Right kidney (tissue), 9 donors: ENCODE results near the gene EDARADD.
"Not testable (repeated sequence)": the region's sequence is repeated elsewhere in the genome, so short reads cannot be mapped to it uniquely, and the experiment has no call there.

Experiments used
- DNase-seq: peaks from one replicate; pipeline ENCODE4 v3.0.0-alpha.2; 2016
- long read RNA-seq, 8 donors: transcript quantifications; one replicate each; lab custom pipeline, GENCODE V29; 2026

Gene EDARADD
- long read RNA-seq, donor 1, partial matches to known transcripts: 0 of 2 reads
- long read RNA-seq, donor 1, other reads (novel, unspliced or antisense): 0 of 2 reads
- long read RNA-seq, donor 2, partial matches to known transcripts: 0 of 1 reads
- long read RNA-seq, donor 2, other reads (novel, unspliced or antisense): 0 of 1 reads
- long read RNA-seq, donor 3: 0 reads
- long read RNA-seq, donor 4, partial matches to known transcripts: 0 of 1 reads
- long read RNA-seq, donor 4, other reads (novel, unspliced or antisense): 0 of 1 reads
- long read RNA-seq, donor 5: 0 reads
- long read RNA-seq, donor 6: 0 reads
- long read RNA-seq, donor 7, partial matches to known transcripts: 0 of 2 reads
- long read RNA-seq, donor 7, other reads (novel, unspliced or antisense): 0 of 2 reads
- long read RNA-seq, donor 8, partial matches to known transcripts: 0 of 1 reads
- long read RNA-seq, donor 8, other reads (novel, unspliced or antisense): 0 of 1 reads

DNA sequence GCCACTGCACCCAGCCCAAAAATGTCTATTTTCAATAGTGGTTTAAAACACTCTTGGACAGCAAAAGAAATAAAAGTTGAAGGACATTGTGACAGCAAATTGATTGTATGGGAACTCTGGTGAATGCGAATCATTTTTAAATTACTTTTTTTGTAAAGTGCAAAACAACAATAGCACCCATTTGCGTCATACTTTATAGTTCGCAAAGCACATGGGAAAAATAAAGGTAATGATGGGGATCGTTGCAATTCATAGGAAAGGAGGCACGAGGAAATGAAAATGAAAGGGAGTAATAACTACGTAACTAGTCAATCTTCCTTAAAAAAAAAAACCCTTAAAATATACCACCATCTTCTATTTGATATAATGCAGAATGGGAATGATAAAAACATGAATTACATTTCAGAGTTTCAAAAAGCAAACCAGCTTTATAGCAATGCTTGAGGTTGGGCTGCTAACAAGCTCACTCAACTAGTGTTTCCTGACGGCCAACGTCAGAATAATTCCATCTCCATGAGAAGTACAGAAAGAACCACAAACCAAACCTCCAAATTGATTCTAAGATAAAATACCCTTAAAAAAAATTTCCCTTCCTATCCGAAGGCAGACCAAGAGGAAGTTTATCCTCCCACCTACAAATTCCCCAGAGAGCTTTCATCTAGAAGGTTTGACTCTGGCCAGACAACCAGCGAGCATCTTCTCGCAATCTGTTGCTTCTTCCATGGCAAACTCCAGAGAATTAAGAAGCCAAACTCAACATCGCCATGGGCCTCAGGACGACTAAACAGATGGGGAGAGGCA lies at the start of gene EDARADD:
Gene EDARADD (plus strand): TSS at position 606 of the 801 bp plus-strand sequence. CDS start 159 bp downstream, at position 765.
- DNase-seq: no peak

GRCh38 chr1:236345728-236346127 lies 48.4 kb upstream of the EDARADD start:
- no peak for DNase-seq

- no peak for DNase-seq
Observed at GRCh38 chr1:236348071-236348470, 46.0 kb upstream of the EDARADD start.

- DNase-seq: no peak
Observed at GRCh38 chr1:236350308-236350707, 43.8 kb upstream of the EDARADD start.

- no peak for DNase-seq
Observed at GRCh38 chr1:236351875-236352573, 42.1 kb upstream of the EDARADD start.

DNA sequence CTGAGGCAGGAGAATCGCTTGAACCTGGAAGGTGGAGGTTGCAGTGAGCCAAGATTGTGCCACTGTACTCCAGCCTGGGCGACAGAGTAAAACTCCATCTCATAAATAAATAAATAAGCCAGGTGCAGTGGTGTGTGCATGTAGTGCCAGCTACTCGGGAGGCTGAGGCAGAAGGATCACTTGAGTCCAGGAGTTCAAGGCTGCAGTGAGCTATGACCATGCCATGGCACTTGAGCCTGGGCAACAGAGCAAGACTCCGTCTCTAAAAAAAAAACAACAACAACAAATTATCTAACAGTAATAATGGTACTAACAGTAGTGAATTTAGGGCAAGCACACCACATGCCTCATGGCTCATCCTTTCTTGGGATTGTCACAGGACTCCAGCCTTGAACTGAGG lies 41.3 kb upstream of the EDARADD start:
- DNase-seq: not testable (repeated sequence)

DNA sequence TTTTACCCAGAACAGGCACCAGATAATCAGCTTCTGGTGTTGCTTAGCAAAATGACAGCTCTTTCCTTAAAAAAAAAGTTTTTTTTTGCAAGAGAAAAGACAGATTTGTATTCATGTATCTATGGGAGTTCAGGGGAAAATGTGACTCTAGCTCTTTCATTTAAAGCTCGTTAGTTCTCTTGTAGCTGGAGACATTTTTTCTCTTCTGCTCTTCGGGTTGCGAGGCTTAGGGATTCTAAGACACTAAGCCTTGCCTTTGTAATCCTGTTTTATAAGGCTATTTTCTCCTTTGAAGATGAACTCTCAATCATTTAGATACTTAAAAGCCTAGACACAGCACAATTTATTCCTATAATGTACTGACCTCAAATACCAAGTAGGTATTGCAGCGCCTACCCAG lies 40.3 kb upstream of the EDARADD start:
- no peak for DNase-seq

DNA sequence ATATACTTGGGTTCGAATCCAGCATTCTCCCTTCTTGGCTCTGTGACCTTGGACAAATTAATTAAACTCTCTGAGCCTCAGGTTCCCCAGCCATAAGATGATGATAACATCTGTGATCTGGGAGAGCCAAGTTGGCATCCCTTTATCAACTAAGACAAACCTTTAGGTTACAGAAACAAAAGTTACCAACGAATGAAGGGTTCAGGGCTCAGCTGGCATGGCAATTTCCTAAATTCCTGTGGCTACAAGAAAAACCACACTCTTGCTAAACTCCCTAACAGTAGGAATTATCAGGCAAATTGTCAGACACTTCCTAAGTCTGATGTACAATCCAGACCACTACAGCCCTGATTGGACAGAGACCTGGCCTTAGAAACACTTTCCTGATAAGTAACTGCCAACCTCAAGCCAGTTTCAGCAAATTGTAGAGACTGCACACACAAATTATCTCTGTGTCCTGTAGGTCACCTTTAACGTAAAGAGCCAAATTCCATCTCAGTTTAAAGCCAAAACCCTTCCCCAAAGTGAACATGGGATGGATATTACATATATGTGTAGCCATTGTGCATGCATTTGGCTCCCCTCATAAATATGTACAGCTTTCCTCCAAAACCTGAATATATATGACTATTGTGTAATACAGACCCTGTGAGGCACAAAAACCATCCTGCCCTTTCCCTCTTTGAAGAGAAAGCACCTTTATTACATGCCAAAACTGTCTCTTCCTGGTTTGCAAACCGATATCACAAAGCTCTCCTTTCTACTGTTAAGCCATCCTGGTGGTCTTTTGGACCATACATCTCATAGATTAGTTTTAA lies 39.5 kb upstream of the EDARADD start:
- no peak for DNase-seq

- no peak for DNase-seq
Observed at GRCh38 chr1:236356141-236356540, 37.9 kb upstream of the EDARADD start.

DNA sequence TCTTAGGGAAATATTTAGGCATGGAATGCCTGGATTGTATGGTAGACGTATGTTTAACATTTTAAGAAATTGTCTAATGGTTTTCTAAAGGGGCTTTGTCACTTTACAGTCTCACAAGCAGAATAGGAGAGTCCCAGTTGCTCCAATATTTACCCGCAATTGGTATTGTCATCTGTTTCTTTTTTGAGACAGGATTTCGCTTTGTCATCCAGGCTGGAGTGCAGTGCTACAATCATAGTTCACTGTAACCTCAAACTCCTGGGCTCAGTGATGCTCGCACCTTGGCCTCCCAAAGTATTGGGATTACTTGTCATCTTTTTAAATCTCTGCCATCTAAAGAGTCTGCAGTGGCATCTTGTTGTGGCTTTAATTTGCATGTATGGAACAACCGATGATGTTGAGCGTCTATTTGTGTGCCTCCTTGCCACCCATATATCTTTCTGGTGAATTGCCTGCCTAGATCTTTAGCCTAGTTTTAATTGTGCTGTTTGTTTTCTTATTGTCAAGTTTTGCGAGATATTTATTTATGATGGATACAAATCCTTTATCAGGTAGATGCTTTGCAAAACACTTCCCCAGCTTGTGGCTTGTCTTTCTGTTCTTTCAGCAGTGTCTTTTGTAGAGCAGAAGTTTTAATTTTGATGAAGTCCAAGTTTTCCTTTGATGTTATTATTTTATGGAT lies 32.0 kb upstream of the EDARADD start:
- DNase-seq: no peak

DNA sequence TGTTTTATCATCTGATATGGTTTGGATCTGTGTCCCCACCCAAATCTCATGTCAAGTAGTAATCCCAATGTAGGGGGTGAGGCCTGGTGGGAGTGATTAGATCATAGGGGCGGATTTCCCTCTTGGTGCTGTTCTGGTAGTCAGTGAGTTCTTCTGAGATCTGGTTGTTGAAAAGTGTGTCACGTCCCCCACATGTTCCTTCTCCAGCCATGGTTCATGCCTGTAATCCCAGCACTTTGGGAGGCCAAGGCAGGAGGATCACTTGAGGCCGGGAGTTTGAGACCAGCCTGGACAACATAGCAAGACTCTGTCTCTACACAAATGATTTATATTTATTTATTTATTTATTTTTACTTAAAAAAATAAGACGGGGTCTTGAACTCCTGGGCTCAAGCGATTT lies 30.8 kb upstream of the EDARADD start:
- DNase-seq: no peak

GRCh38 chr1:236365999-236366570 lies 28.0 kb upstream of the EDARADD start:
- peak; percentile 13 for DNase-seq

DNA sequence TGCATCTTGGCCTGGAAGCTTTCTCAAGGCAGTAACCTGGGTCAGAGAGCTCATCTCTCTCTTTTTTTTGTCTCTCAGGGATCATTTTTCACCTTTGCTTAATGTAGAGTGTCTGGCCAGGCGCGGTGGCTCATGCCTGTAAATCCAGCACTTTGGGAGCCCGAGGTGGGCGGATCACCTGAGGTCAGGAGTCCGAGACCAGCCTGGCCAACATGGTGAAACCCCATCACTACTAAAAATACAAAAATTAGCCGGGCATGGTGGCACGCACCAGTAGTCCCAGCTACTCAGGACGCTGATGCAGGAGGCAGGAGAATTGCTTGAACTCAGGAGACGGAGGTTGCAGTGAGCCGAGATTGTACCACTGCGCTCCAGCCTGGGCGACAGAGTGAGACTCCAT lies 27.4 kb upstream of the EDARADD start:
- not testable (repeated sequence) for DNase-seq

DNA sequence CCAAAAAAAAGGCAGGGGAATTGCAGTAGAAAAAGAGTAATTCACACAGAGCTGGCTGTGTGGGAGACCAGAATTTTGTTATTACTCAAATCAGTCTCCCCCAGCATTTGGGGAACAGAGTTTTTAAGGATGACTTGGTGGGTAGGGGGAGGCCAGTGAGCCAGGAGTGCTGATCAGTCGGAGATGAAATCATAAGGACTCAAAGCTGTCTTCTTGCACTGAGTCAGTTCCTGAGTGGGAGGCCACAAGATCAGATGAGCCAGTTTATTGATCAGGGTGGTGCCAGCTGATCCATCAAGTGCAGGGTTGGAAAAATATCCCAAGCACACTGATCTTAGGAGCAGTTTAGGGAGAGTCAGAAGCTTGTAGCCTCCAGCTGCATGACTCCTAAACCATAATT lies 23.7 kb upstream of the EDARADD start:
- no peak for DNase-seq

DNA sequence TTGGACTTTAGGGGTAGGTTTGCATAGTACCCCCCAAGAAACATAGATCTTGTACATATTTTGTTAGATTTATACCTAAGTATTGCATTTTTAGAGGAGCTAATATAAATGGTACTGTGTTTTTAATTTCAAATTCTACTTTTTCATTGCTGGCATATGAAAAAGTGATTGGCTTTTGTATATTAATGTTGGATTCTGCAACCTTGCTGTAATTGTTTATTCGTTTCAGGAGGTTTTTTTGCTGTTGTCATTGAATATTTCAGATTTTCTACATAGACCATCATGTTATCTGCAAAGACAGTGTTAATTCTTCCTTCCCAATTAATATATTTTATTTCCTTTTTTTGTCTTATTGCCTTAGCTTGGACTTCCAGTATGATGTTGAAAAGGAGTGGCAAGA lies 23.0 kb upstream of the EDARADD start:
- no peak for DNase-seq

DNA sequence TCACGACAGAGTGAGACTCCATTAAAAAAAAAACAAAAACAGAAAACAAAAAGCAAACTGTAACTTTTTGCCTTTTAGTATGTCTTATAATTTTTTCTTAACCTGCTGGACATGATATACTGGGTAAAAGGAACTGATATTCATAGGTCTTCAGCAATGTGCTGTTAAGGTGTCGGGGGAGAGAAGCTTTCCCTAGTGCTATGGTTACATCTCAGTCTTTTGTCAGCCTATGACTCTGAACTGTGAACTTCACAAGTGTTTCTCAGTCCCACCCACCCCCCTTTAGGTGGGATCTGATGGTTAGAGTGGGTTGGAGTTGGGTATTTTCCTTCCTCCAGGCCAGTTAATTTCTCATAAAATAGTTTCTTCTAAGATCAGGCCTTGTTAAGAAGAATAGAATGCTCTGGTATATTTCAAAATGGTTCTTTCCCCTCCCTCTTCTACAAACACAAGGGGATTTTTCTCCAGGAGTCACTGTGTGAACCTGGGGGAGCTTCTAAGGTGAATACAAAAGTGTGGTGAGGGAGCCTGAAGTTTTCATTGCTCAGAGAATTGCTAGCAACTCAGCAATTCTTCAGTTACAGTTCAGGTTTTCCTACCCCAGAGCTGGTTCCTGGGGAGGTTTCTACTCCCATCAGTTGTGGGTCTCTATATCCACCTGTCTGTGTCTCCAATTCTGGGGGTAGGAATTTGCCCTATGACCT lies 16.1 kb upstream of the EDARADD start:
- DNase-seq: no peak

GRCh38 chr1:236381565-236382158 lies 12.4 kb upstream of the EDARADD start:
- no peak for DNase-seq

DNA sequence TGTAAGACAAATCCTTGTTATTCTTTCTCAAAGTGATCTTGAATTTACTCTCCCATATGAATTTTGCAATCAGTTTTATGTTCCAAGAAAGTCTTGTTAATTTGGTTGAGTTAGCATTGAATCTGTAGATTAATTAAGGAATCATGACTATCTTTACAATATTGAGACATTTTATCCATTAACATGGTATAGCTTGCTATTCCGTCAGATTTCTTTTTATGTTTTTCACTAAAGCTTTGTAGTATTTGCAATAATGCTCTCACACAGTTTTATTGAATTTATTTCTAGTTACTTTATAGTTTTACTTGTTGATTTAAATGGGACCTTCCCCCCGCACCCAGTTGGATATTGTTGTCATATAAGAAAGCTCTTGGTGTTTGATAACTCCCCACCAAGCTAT lies 5.8 kb upstream of the EDARADD start:
- DNase-seq: no peak

DNA sequence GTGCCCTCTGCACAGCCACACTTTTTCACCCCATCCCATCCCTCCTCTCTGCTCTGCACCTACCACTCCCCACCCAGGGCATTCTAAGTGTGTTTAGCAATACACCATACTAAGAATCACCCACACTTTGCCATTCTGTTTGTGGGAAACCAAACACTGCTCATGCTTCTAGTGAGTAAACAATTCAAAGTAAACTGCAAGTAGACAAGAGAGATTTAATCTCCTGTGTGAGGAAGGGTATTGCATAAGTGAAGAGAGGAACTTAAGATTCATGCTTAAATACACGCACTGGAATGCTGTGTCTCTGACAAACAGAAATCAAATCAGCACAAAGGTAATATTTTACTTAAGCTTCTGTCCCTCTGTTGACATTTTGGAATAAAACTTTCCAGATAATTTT lies 4.8 kb upstream of the EDARADD start:
- no peak for DNase-seq

GRCh38 chr1:236391008-236391407 lies 3.1 kb upstream of the EDARADD start:
- DNase-seq: no peak
